GM23248 (cell line): ENCODE measurements around the gene FAM216B.

Experiments
- EZH2 ChIP-seq: fragments of 200-600 bp; sonication (generic); IDR thresholded peaks from 2 replicates; pipeline ENCODE4 v1.6.1; 2018; ENCODE audit warnings: antibody characterized with exemption, mild to moderate bottlenecking; ENCODE audit not compliant: insufficient read depth, poor library complexity, severe bottlenecking
- EZH2phosphoT487 ChIP-seq: fragments of 200-600 bp; sonication (generic); IDR thresholded peaks from 2 replicates; pipeline ENCODE4 v1.6.1; 2018; ENCODE audit warnings: antibody characterized with exemption, moderate library complexity, mild to moderate bottlenecking, low read depth; ENCODE audit not compliant: insufficient read depth

DNA sequence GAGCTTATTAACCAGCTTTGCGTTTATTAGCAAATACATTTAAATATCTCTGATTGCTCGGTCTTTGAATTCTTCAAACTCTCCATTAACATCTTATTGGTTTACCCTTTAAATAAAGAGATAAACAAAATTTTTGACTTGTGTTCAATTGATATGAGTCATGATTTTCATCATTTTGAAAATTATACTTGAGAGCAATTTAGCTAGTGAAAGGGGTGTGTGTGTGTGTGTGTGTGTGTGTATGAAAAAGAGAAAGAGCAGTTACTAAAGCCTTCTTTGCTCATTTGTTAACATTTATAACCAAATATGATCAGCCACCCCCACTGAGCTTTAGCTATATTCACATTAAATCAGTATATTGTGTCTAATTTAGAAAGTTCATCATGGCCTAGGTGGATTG lies 48.3 kb upstream of the FAM216B start:
- TF ChIP-seq EZH2 (no peak), EZH2phosphoT487 (no peak)
